OCI-LY7 (cell line): ENCODE data around the gene ACSF2. TPM values are rescaled to one million over a fixed set of nuclear protein-coding genes. Genes with fewer than 3 reads are reported as not detected.

Source experiments
- BruUV-seq: library from RNA; stranded (reverse); fragments of 400-500 nt; replicated peaks from 2 replicates; lab custom pipeline; 2021; lab: Mats Ljungman, UMichigan
- CTCF ChIA-PET: fragments of 300-600 bp; sonication (Branson Sonifier 250); formaldehyde crosslinking; loops from one replicate; lab custom pipeline; 2022; ENCODE audit warnings: antibody characterized with exemption; ENCODE audit not compliant: unreplicated experiment; lab: Charles Lee
- POLR2A ChIA-PET: fragments of 300-600 bp; sonication (Branson Sonifier 250); formaldehyde crosslinking; loops from one replicate; lab custom pipeline; 2022; ENCODE audit warnings: antibody characterized with exemption; lab: Charles Lee
- DNase-seq: peaks from one replicate; pipeline ENCODE4 v3.0.0-alpha.2; 2015; ENCODE audit warnings: low spot score
- H2AFZ ChIP-seq: fragments of 200-600 bp; sonication (generic), shearing (Covaris generic); 2 replicates; pipeline ENCODE4 v1.6.1; 2014; ENCODE audit warnings: mild to moderate bottlenecking, antibody characterized with exemption, low read length, moderate library complexity
- H3K27ac ChIP-seq: fragments of 200-600 bp; sonication (generic); 2 replicates; pipeline ENCODE4 v1.5.1; 2014; ENCODE audit warnings: mixed run types, low read depth, mild to moderate bottlenecking, moderate library complexity, low read length, inconsistent platforms; ENCODE audit not compliant: poor library complexity, severe bottlenecking
- H3K36me3 ChIP-seq: fragments of 200-600 bp; sonication (generic); 2 replicates; pipeline ENCODE4 v1.6.1; 2014; ENCODE audit warnings: mild to moderate bottlenecking, antibody characterized with exemption, low read length, moderate library complexity, mixed read lengths; ENCODE audit not compliant: insufficient read depth
- H3K4me1 ChIP-seq: fragments of 200-600 bp; sonication (generic); 2 replicates; pipeline ENCODE4 v1.5.1; 2014; ENCODE audit warnings: mild to moderate bottlenecking, low read length; ENCODE audit not compliant: insufficient read depth, poor library complexity, severe bottlenecking
- H3K4me2 ChIP-seq: fragments of 200-600 bp; sonication (generic); 2 replicates; pipeline ENCODE4 v1.6.1; 2014; ENCODE audit warnings: mild to moderate bottlenecking, low read length
- H3K4me3 ChIP-seq: fragments of 200-600 bp; sonication (generic); 2 replicates; pipeline ENCODE4 v1.5.1; 2014; ENCODE audit warnings: mild to moderate bottlenecking, low read depth, low read length; ENCODE audit not compliant: poor library complexity, severe bottlenecking
- H3K79me2 ChIP-seq: fragments of 200-600 bp; sonication (generic); 2 replicates; pipeline ENCODE4 v1.6.1; 2016; ENCODE audit warnings: low read depth, mild to moderate bottlenecking, low read length, moderate library complexity, mixed read lengths; ENCODE audit not compliant: insufficient read depth
- H3K9me2 ChIP-seq: fragments of 200-600 bp; sonication (generic); 2 replicates; pipeline ENCODE4 v1.6.1; 2016; ENCODE audit warnings: mild to moderate bottlenecking, low read length, mixed read lengths; ENCODE audit not compliant: insufficient read depth
- H3K9me3 ChIP-seq: fragments of 200-600 bp; sonication (generic); 2 replicates; pipeline ENCODE4 v1.6.1; 2014; ENCODE audit warnings: mild to moderate bottlenecking, mixed run types, low read length, mixed read lengths
- H4K20me1 ChIP-seq: fragments of 200-600 bp; sonication (generic); 2 replicates; pipeline ENCODE4 v1.6.1; 2014; ENCODE audit warnings: mild to moderate bottlenecking, antibody characterized with exemption, low read length, moderate library complexity, mixed read lengths; ENCODE audit not compliant: insufficient read depth
- EZH2phosphoT487 ChIP-seq: fragments of 200-600 bp; sonication (generic); IDR thresholded peaks from 2 replicates; pipeline ENCODE4 v1.6.1; 2018; ENCODE audit warnings: low read depth, borderline replicate concordance, mild to moderate bottlenecking, mixed run types, antibody characterized with exemption, low read length, moderate library complexity, mixed read lengths
- intact Hi-C: fragments of 100-400 bp; cut with micrococcal nuclease; formaldehyde crosslinking; loops from one replicate; pipeline ENCODE4 v1.10.0; 2022; ENCODE audit not compliant: unreplicated experiment
- total RNA-seq, 2 experiments: library from RNA; depleted of rRNA in 1 of 2; stranded (reverse); fragments of >200 nt in 1 of 2; shearing (Covaris generic) in 1 of 2; gene quantifications; 2 replicates each; pipeline ENCODE4 v1.2.3, GENCODE V29; 2014 to 2022
- TF ChIP-seq, protein P1 (sequence below): fragments of 200-600 bp; sonication (generic); conservative IDR thresholded peaks from 2 replicates; pipeline ENCODE4 v1.5.1; 2014; ENCODE audit warnings: mild to moderate bottlenecking, antibody characterized with exemption, low read length, moderate library complexity, mixed read lengths

ACSF2 gene
- total RNA-seq, 2 experiments from 2014 or later, result 38.6 to 42.7 TPM

GRCh38 chr17:50380369-50381259 lies 45.4 kb upstream of the ACSF2 start:
- POLR2A ChIA-PET, result interaction anchor here (0.8 to 1.2 kb wide), 3 partner anchors 9 to 11 kb away, joined by 3 to 4 read pairs (median 4); no protein-coding TSS in a partner anchor
- Histone ChIP-seq H4K20me1 (no peaks in the 10 kb centered on the region), H3K4me2 (no peak overlapping the region), H2AFZ (no peak overlapping the region), H3K79me2 (no peaks in the 10 kb centered on the region), H3K9me2 (no peaks in the 10 kb centered on the region), H3K9me3 (no peaks in the 10 kb centered on the region), H3K4me3 (no peak overlapping the region), H3K36me3 (peaks cover 96% of the 10 kb centered on the region), H3K27ac (no peak overlapping the region), H3K4me1 (no peaks in the 10 kb centered on the region)
- no peak for TF ChIP-seq EZH2phosphoT487
- TF ChIP-seq, protein P1, sequence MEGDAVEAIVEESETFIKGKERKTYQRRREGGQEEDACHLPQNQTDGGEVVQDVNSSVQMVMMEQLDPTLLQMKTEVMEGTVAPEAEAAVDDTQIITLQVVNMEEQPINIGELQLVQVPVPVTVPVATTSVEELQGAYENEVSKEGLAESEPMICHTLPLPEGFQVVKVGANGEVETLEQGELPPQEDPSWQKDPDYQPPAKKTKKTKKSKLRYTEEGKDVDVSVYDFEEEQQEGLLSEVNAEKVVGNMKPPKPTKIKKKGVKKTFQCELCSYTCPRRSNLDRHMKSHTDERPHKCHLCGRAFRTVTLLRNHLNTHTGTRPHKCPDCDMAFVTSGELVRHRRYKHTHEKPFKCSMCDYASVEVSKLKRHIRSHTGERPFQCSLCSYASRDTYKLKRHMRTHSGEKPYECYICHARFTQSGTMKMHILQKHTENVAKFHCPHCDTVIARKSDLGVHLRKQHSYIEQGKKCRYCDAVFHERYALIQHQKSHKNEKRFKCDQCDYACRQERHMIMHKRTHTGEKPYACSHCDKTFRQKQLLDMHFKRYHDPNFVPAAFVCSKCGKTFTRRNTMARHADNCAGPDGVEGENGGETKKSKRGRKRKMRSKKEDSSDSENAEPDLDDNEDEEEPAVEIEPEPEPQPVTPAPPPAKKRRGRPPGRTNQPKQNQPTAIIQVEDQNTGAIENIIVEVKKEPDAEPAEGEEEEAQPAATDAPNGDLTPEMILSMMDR, result peak; percentile 63
- CTCF ChIA-PET, result interaction anchor here (0.6 kb wide), 1 partner anchor 335 kb away, joined by 3 read pairs; no protein-coding TSS in a partner anchor
- no peak for DNase-seq
- no TSS peak for BruUV-seq
- intact Hi-C loops, result no loop called here

DNA sequence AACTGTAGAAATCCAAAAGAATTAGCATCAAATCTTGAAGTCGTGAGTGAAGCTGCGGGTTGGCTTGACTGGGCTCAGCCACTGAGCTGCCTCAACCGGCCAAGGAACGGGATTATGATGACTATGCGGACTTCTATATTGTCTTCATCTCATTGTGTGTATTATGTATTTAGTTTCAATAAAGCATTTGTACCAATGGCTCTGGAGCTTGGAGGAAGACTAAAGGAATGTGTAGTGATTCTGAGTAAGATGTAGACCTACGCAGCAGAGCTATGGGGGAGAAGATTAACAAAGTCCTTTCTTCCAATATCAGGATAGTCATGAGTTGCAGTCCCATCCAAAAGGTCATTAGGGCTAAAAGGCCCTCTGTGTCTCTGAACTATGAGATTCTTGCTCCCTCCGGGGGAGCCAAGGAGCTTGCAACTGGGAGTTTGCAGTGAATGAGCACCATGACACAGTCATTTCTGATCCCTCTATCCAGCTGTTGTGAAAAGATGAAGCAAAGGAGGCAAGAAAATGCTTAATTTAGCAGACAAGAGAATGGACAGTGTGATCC lies 44.7 kb upstream of the ACSF2 start:
- Histone ChIP-seq H3K27ac (no peak overlapping the region), H3K4me1 (no peaks in the 10 kb centered on the region), H3K9me2 (no peaks in the 10 kb centered on the region), H4K20me1 (no peaks in the 10 kb centered on the region), H3K9me3 (no peaks in the 10 kb centered on the region), H2AFZ (no peak overlapping the region), H3K36me3 (peaks cover 96% of the 10 kb centered on the region), H3K79me2 (no peaks in the 10 kb centered on the region), H3K4me3 (no peak overlapping the region), H3K4me2 (no peak overlapping the region)
- ChIA-PET CTCF (interaction anchor here (0.6 kb wide), 1 partner anchor 335 kb away, joined by 3 read pairs; no protein-coding TSS in a partner anchor), POLR2A (interaction anchor here (0.9 to 1.2 kb wide), 2 partner anchors 10 kb away, joined by 3 to 4 read pairs; no protein-coding TSS in a partner anchor)
- TSS peak; percentile 72 for BruUV-seq
- intact Hi-C loops, result no loop called here
- DNase-seq, result no peak
- TF ChIP-seq, protein P1, result 0 out of 2 replicates have a peak, but pooled peaks have one; percentile 10
- TF ChIP-seq EZH2phosphoT487, result no peak
